OCI-LY1 (cell line): Measurements from ENCODE around the gene EPHB2.

Source experiments
- H2AFZ ChIP-seq: fragments of 200-600 bp; sonication (generic), shearing (Covaris generic); 2 replicates; pipeline ENCODE4 v1.6.0; 2014; ENCODE audit warnings: antibody characterized with exemption, mild to moderate bottlenecking, low read length
- H3F3A ChIP-seq: fragments of 200-600 bp; sonication (generic), shearing (Covaris generic); 2 replicates; pipeline ENCODE4 v1.6.0; 2014; ENCODE audit warnings: mild to moderate bottlenecking, antibody characterized with exemption, low read length, moderate library complexity; ENCODE audit not compliant: insufficient read depth
- H3K27ac ChIP-seq: fragments of 200-600 bp; sonication (generic); 2 replicates; pipeline ENCODE4 v1.5.1; 2014; ENCODE audit warnings: low read length, mixed run types, mild to moderate bottlenecking, low read depth; ENCODE audit not compliant: poor library complexity, severe bottlenecking
- H3K27me3 ChIP-seq: fragments of 200-600 bp; sonication (generic); 2 replicates; pipeline ENCODE4 v1.6.0; 2014; ENCODE audit warnings: antibody characterized with exemption, mild to moderate bottlenecking, low read length, moderate library complexity; ENCODE audit not compliant: insufficient read depth
- H3K36me3 ChIP-seq: fragments of 200-600 bp; sonication (generic); 2 replicates; pipeline ENCODE4 v1.6.1; 2014; ENCODE audit warnings: mild to moderate bottlenecking, antibody characterized with exemption, low read length, moderate library complexity, mixed read lengths; ENCODE audit not compliant: insufficient read depth
- H3K4me1 ChIP-seq: fragments of 200-600 bp; sonication (generic); 2 replicates; pipeline ENCODE4 v1.5.1; 2014; ENCODE audit warnings: mild to moderate bottlenecking, low read length, moderate library complexity; ENCODE audit not compliant: insufficient read depth, severe bottlenecking
- H3K4me2 ChIP-seq: fragments of 200-600 bp; sonication (generic), shearing (Covaris generic); 2 replicates; pipeline ENCODE4 v1.6.1; 2014; ENCODE audit warnings: low read length
- H3K4me3 ChIP-seq: fragments of 200-600 bp; sonication (generic); 2 replicates; pipeline ENCODE4 v1.5.1; 2014; ENCODE audit warnings: low read length, low read depth, mild to moderate bottlenecking, mixed read lengths; ENCODE audit not compliant: poor library complexity, severe bottlenecking
- H3K79me2 ChIP-seq: fragments of 200-600 bp; shearing (Covaris generic); 2 replicates; pipeline ENCODE4 v1.6.1; 2016; ENCODE audit warnings: mixed run types, low read length, mixed read lengths; ENCODE audit not compliant: insufficient read depth
- H3K9ac ChIP-seq: fragments of 200-600 bp; sonication (generic), shearing (Covaris generic); 2 replicates; pipeline ENCODE4 v1.6.1; 2014; ENCODE audit warnings: mild to moderate bottlenecking, low read length, mixed read lengths
- H3K9me2 ChIP-seq: fragments of 200-600 bp; sonication (generic), shearing (Covaris generic); 2 replicates; pipeline ENCODE4 v1.6.1; 2014; ENCODE audit warnings: low read depth, mild to moderate bottlenecking, low read length, mixed read lengths
- H3K9me3 ChIP-seq: fragments of 200-600 bp; shearing (Covaris generic); 2 replicates; pipeline ENCODE4 v1.6.1; 2014; ENCODE audit warnings: low read length, mixed read lengths
- H4K20me1 ChIP-seq: fragments of 200-600 bp; sonication (generic), shearing (Covaris generic); 2 replicates; pipeline ENCODE4 v1.6.0; 2016; ENCODE audit warnings: mild to moderate bottlenecking, low read length; ENCODE audit not compliant: insufficient read depth
- EZH2 ChIP-seq: fragments of 200-600 bp; sonication (generic), shearing (Covaris generic); IDR thresholded peaks from 2 replicates; pipeline ENCODE4 v1.8.0; 2017; ENCODE audit warnings: borderline replicate concordance, mixed run types, mild to moderate bottlenecking, antibody characterized with exemption, low read length, moderate library complexity, mixed read lengths
- TF ChIP-seq, protein P1 (sequence below): fragments of 200-600 bp; sonication (generic), shearing (Covaris generic); IDR thresholded peaks from 2 replicates; pipeline ENCODE4 v1.5.1; 2017; ENCODE audit warnings: mild to moderate bottlenecking, antibody characterized with exemption, low read length, moderate library complexity, mixed read lengths

Gene EPHB2

DNA sequence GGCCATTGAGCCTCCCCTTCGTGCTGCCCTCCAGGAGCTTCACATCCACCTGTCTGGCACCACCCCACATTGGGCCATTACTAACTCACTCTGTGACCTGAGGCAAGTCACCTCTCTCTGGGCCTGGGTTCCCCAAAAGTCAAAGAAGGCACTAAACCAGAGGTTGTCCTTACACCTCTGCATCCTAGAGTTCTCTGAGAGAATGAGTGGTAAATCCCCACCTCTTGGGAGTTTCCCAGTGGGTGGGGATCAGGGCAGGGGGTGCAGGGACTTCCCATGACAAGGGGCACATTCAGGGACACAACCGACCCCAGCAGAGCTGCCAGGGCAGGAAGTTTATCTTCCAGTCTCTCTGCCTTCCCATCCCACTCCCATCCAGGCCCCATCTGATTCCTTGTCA lies 99.7 kb downstream of the EPHB2 start:
- Histone ChIP-seq H3K9me2 (no peaks in the 10 kb centered on the region), H3K9me3 (no peaks in the 10 kb centered on the region), H3K4me3 (no peak overlapping the region), H3F3A (no peaks in the 10 kb centered on the region), H3K4me2 (no peak overlapping the region), H2AFZ (no peak overlapping the region), H3K79me2 (no peaks in the 10 kb centered on the region), H3K27ac (no peak overlapping the region), H3K9ac (no peak overlapping the region), H3K27me3 (0 out of 2 replicates have a peak, but pooled peaks cover 3% of the 10 kb centered on the region), H4K20me1 (no peaks in the 10 kb centered on the region), H3K4me1 (no peaks in the 10 kb centered on the region), H3K36me3 (no peaks in the 10 kb centered on the region)
- TF ChIP-seq, protein P1, sequence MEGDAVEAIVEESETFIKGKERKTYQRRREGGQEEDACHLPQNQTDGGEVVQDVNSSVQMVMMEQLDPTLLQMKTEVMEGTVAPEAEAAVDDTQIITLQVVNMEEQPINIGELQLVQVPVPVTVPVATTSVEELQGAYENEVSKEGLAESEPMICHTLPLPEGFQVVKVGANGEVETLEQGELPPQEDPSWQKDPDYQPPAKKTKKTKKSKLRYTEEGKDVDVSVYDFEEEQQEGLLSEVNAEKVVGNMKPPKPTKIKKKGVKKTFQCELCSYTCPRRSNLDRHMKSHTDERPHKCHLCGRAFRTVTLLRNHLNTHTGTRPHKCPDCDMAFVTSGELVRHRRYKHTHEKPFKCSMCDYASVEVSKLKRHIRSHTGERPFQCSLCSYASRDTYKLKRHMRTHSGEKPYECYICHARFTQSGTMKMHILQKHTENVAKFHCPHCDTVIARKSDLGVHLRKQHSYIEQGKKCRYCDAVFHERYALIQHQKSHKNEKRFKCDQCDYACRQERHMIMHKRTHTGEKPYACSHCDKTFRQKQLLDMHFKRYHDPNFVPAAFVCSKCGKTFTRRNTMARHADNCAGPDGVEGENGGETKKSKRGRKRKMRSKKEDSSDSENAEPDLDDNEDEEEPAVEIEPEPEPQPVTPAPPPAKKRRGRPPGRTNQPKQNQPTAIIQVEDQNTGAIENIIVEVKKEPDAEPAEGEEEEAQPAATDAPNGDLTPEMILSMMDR: no peak
- TF ChIP-seq EZH2: no peak

DNA sequence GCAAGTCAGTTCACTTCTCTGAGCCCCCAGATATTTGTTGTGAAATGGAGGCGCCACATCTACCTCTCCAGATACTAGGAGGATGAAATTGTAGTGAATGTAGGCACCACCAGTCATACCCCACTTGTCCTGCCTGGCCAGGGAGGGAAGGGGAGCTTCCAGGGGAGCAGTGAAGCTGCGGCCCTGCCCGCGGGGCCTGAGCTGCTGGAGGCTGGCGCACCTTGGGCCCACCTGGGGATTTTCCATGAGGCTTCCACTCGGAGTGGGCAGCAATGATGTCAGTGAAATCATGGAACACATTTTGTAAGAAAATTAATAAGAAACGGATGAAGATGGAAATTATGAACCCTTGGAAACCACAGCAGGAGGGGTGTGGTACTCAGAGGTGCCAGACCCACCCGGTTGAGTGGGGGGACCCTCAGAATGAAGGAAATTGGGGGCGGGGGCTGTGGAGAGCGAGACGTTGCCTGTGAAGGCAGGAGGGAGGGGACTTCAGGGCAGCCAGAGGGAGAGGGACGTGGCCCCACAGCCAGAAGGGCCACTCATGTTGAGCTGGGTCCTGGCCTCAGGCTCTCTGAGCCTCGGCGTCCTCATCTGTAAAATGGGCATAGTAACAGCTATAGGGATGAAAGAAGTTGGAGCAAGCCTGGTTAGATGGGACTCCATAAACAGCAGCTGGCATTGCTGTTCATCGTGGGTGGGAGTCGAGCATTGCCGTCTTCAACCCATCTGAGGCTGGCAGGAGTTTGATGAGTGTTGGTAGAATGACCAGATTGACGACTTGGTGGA lies 101.6 kb downstream of the EPHB2 start:
- no peak for TF ChIP-seq EZH2
- TF ChIP-seq, protein P1: no peak
- no peak overlapping the region for H3K27ac ChIP-seq
- H3K36me3 ChIP-seq: no peaks in the 10 kb centered on the region
- no peaks in the 10 kb centered on the region for H3K9me2 ChIP-seq
- H3K4me1 ChIP-seq: no peaks in the 10 kb centered on the region
- no peaks in the 10 kb centered on the region for H3K9me3 ChIP-seq
- 0 out of 2 replicates have a peak, but pooled peaks cover 3% of the 10 kb centered on the region for H3K27me3 ChIP-seq
- no peaks in the 10 kb centered on the region for H3K79me2 ChIP-seq
- no peak overlapping the region for H3K9ac ChIP-seq
- no peak overlapping the region for H3K4me2 ChIP-seq
- H3F3A ChIP-seq: no peaks in the 10 kb centered on the region
- H3K4me3 ChIP-seq: no peak overlapping the region
- H4K20me1 ChIP-seq: no peaks in the 10 kb centered on the region
- H2AFZ ChIP-seq: no peak overlapping the region

DNA sequence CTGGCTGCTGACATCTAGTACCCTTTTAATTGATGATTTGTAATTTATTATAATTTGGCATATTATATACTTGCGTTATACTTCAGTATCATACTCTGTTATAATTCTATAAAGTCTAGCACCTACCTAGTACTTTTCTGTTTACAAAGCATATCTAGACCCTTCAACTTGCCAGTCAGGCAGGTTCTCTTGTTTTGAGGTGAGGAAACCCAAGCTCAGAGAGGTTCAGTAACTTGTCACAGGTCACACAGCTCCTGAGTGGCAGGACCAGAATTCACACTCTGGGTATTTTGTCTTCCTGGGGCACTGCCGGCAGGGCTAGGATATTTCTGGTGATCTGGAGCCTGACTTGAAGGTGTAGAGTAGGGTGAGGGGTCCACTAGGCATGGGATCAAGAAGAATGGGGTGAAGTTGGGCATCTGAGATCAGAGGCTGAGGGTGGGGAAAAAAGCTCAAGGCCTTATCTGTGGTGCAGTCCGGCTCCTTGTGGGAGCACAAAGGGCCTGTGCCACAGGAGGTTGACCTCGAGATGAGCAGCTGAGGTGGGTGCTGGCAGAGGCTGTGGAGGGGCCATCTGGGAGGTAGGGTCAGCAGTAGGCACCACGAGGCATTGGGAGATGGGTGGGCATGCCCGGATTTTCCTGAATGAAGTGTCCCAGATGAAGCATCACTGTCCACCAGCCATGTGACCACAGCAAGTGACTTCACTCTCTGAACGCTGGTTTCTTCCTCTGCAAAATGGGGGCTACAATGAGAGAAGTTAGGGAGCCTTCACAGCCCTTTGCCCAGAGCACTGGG lies 102.6 kb downstream of the EPHB2 start:
- Histone ChIP-seq H3K9ac (no peak overlapping the region), H3K4me3 (no peak overlapping the region), H3K36me3 (no peaks in the 10 kb centered on the region), H2AFZ (no peak overlapping the region), H3K79me2 (no peaks in the 10 kb centered on the region), H3K4me1 (no peaks in the 10 kb centered on the region), H3K27me3 (0 out of 2 replicates have a peak, but pooled peaks cover 3% of the 10 kb centered on the region), H3K9me2 (no peaks in the 10 kb centered on the region), H3K9me3 (no peaks in the 10 kb centered on the region), H3K27ac (no peak overlapping the region), H3K4me2 (no peak overlapping the region), H4K20me1 (no peaks in the 10 kb centered on the region), H3F3A (no peaks in the 10 kb centered on the region)
- TF ChIP-seq EZH2: no peak
- TF ChIP-seq, protein P1: no peak
